ENCODE measurements around the gene VPREB3.

DNA sequence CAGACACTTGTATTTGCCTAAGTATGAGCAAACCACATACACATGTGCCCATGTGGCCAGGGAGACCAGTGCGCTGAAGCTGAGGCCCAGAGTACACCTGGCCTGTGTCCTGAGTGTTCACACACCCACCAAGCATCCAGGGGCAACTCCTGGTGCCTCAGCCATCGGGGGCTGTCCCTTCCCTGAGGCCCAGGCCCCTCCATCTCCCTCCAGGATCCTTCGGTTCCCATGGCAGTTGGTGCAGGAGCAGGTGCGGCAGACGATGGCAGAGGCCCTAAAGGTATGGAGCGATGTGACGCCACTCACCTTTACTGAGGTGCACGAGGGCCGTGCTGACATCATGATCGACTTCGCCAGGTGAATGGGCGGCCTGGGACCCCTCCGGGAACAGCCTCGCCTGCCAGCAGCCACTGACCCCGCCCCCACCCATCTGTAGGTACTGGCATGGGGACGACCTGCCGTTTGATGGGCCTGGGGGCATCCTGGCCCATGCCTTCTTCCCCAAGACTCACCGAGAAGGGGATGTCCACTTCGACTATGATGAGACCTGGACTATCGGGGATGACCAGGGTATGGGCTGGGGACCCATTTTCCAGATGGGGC, 26.0 kb upstream of the VPREB3 start:
- TF ChIP-seq, protein P1, sequence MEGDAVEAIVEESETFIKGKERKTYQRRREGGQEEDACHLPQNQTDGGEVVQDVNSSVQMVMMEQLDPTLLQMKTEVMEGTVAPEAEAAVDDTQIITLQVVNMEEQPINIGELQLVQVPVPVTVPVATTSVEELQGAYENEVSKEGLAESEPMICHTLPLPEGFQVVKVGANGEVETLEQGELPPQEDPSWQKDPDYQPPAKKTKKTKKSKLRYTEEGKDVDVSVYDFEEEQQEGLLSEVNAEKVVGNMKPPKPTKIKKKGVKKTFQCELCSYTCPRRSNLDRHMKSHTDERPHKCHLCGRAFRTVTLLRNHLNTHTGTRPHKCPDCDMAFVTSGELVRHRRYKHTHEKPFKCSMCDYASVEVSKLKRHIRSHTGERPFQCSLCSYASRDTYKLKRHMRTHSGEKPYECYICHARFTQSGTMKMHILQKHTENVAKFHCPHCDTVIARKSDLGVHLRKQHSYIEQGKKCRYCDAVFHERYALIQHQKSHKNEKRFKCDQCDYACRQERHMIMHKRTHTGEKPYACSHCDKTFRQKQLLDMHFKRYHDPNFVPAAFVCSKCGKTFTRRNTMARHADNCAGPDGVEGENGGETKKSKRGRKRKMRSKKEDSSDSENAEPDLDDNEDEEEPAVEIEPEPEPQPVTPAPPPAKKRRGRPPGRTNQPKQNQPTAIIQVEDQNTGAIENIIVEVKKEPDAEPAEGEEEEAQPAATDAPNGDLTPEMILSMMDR (IDR thresholded peaks at IDR 0.05), result no peak
- TF ChIP-seq POLR2AphosphoS5 (IDR thresholded peaks at IDR 0.05; ENCODE audit: low read depth, low read length), result no peak
- TF ChIP-seq, protein P2, sequence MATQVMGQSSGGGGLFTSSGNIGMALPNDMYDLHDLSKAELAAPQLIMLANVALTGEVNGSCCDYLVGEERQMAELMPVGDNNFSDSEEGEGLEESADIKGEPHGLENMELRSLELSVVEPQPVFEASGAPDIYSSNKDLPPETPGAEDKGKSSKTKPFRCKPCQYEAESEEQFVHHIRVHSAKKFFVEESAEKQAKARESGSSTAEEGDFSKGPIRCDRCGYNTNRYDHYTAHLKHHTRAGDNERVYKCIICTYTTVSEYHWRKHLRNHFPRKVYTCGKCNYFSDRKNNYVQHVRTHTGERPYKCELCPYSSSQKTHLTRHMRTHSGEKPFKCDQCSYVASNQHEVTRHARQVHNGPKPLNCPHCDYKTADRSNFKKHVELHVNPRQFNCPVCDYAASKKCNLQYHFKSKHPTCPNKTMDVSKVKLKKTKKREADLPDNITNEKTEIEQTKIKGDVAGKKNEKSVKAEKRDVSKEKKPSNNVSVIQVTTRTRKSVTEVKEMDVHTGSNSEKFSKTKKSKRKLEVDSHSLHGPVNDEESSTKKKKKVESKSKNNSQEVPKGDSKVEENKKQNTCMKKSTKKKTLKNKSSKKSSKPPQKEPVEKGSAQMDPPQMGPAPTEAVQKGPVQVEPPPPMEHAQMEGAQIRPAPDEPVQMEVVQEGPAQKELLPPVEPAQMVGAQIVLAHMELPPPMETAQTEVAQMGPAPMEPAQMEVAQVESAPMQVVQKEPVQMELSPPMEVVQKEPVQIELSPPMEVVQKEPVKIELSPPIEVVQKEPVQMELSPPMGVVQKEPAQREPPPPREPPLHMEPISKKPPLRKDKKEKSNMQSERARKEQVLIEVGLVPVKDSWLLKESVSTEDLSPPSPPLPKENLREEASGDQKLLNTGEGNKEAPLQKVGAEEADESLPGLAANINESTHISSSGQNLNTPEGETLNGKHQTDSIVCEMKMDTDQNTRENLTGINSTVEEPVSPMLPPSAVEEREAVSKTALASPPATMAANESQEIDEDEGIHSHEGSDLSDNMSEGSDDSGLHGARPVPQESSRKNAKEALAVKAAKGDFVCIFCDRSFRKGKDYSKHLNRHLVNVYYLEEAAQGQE (IDR thresholded peaks at IDR 0.05; ENCODE audit: insufficient read depth in 1 of 2, low read depth in 2 of 2, low read length in 1 of 2), result no peak

Measured in Panc1 (cell line).